Stimulated activated CD8-positive, alpha-beta memory T cell treated with anti-CD3 and anti-CD28 coated beads, Interleukin-15, amount 100 ng/mL, for 4 hours (primary cell): ENCODE data around the gene CREG2.
"Not testable (repeated sequence)": the region's sequence is repeated elsewhere in the genome, so short reads cannot be mapped to it uniquely, and the experiment has no call there.

Experiments
- DNase-seq, 2 donors: peaks; one replicate each; pipeline ENCODE4 v3.0.0-alpha.2; 2020; ENCODE audit warnings: low read depth in 2 of 2

The CREG2 gene

GRCh38 chr2:101374821-101375561, 12.3 kb downstream of the CREG2 start:
- no peak for DNase-seq

GRCh38 chr2:101372792-101373191, 14.5 kb downstream of the CREG2 start:
- DNase-seq, result no peak

GRCh38 chr2:101371636-101372035, 15.7 kb downstream of the CREG2 start:
- no peak for DNase-seq

- DNase-seq, result no peak
Observed at GRCh38 chr2:101369100-101369499, 18.2 kb downstream of the CREG2 start.

- no peak for DNase-seq
Observed at GRCh38 chr2:101368376-101368775, 18.9 kb downstream of the CREG2 start.

DNA sequence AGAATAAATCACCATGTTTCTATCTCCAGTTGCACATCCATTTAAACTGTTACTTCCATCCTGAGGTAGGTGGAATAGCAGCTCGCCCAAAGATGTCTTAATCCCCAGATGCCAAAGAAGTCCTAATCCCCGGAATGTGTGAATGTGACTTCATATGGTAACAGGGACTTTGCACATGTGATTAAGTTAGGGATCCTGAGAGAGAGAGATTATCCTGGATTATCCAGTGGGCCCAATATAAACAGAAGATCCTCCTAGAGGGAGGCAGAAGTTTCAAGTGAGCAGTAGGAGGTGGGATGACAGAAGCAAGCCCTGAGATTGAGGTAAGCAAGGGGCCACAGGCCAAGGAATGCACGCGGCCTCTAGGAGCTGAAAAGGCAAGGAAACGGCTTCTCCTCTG, 19.8 kb downstream of the CREG2 start:
- DNase-seq, result no peak

- no peak for DNase-seq
Observed at GRCh38 chr2:101364878-101365277, 22.4 kb downstream of the CREG2 start.

DNA sequence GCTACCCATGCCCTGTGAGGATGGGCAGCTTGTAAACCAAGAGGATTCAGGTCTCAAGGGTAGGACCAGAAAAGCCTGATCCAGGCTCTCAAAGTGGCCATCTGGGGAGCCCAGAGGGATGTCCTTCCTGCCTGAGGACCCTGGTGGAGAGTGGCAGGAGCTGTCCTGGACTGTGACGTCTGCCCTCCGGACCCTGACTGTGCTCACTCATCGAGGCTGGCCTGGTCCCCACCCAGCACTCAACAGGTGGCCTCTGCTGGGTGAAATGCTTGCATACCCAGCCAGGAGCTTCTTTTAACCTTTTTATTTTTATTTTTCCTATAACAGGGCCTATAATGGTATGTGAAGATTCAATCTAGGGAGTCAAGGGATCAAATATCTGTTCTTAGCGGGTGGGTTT, 24.5 kb downstream of the CREG2 start:
- DNase-seq, result no peak

DNA sequence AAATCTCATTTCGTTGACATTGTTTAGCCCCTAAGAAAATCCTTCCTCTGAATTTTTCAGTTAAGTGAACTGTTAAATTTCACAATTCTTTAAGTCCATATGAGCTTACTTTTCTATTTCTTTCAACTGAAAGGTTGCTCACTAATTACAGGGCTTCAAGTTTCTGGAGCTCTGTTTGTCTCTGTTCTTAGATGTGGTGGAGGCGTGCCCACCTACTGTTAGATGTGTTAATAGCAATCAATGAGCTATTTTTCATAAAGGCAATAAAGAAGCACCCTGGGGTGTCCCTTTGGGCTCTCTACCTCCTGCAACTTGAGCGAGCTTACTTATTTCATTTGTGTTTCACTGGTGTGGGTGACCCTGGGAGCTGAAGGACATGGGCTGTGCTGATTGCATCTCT, 25.0 kb downstream of the CREG2 start:
- no peak for DNase-seq

DNA sequence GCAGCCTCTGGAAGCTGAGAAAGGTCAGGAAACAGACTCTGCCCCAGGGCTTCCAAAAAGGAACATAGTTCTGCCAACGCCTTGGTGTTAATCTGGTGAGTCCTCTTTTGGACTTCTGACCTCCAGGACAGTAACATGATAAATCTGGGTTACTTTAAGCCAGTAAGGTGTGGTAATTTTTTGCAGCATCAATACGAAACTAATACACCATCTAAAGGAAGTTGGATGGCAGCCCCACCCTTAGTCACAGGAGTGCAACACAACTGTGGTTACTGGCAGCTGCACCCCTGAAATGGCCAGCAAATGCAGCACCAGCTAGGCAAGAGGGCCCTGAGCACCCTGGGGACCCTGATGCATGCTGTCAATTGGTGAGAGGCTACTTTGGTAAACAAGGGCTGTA, 25.8 kb downstream of the CREG2 start:
- DNase-seq, result no peak

DNA sequence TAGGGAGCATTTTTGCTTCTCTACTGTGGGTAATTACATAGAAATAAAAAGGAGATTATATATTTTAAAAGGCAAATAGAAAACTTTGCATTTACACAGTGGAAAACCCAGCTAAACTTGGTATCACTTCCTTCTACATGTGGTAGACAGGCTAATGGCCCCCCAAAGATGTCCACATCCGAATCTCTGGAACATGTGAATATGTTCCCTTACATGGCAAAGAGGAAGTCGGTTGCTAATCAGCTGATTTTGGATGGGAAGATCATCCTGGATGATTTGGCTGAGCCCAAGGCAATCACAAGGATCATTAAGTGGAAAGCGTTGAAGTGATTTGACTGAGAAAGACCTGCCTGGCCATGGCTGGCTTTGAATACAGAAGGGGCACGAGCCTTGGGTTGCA, 26.2 kb downstream of the CREG2 start:
- DNase-seq, result no peak

GRCh38 chr2:101360232-101360631, 27.1 kb downstream of the CREG2 start:
- no peak for DNase-seq

DNA sequence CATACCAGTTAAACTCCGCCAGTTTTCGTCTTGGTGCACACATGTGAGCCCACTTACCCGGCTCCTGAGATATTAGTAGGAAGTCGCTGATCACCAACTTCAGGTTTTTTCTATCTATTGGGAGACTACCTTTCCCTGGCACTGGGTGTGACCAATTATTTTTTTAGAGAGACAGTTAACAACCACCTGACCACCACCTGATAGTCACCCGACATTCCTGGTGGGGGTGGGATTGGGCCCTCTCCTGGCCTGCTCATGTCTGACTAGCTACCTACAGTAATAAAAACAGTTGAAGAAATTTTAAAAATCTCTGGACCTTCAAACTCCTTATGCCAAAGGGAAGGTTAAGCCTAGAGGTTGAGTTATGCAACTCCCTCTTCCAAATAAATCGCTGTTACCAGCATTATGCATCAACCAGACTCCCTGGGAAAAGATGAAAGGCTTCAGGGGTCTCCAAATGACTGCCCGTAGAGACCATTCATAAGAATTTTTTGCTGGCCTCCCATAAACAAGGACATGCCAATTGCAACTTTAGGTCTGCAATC, 27.8 kb downstream of the CREG2 start:
- no peak for DNase-seq

DNA sequence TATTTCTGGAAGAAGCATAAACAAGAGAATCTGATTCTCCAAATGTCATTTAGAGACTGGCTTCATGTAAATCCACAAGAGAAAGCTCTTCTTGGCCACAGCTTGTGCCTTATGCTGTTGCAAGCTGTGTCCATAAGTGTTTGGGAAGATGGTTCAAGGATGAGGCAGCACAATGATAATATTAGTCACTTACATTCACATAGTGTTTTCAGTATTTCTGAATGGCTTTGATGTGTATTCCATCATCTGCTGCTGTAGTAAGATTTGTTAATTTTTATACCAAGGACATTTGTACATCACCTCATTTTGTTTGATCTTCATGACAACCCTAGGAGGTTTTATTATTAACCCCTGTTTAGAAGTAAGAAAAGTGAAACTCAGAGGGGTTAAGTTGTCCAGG, 29.9 kb downstream of the CREG2 start:
- no peak for DNase-seq

GRCh38 chr2:101356521-101356920, 30.8 kb downstream of the CREG2 start:
- DNase-seq, result no peak

GRCh38 chr2:101356055-101356454, 31.2 kb downstream of the CREG2 start:
- no peak for DNase-seq

DNA sequence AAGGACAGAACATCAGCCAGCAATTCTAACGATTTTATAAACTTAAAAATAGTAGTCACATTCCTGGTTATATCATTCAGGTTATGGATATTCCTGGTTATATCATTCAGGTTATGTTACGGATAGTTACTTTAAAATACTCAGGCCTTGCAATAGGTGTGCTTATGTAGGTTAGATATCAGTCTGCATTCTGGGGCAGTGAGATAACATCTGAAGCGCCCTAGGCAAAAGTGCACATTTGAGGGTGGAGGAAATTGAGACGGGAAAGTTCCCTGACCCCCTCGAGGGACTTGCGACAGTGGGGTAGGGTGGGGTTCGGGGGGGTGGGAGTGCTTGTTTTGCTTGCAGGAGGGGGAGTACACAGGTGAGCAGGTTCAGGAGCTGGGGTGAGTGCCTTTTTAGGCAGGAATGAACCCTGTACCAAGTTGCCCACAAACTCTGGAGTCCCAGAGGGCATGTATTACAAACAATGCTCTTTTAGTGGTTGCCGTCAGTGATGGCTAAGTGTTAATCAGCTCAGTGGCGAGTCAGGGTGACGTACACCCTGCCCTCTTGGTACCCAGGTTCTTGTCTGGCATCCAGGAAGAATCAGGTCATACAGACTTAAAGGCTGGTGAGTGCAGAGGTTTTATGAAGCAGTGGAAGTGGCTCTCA, 31.8 kb downstream of the CREG2 start:
- DNase-seq, result no peak

GRCh38 chr2:101354420-101355311, 32.6 kb downstream of the CREG2 start:
- DNase-seq, result no peak

DNA sequence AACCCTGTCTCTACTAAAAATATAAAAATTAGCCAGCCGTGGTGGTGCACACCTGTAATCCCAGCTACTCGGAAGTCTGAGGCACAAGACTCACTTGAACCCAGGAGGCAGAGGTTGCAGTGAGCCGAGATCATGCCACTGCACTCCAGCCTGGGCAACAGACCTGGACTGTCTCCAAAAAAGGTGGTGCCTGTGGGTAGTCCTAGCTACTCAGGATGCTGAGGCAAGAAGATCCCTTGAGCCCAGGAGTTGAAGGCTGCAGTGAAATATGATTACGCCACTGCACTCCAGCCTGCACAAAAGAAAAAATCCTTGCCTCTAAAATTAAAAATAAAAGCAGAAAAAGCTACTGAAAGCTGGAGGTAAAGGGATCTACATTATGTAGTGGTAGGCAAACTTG, 34.7 kb downstream of the CREG2 start:
- not testable (repeated sequence) for DNase-seq

DNA sequence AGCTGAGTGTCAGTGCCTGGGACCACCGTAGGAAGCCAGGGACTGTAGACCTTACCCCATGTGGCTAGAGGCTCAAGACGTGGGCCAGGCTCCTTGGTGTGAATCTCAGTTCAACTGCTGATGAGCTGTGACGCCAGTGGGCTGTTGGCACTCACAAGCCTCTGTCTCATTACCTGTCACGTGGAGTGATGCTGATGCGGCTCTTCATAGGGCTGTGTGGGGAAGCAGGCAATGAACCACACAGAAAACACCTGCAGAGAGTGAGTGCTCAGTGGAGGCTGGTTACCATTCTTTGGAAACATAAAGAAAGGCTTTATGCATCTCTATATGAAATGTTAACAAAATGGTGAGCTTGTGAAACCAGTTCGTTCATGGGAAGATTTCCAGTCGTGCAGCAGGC, 36.1 kb downstream of the CREG2 start:
- DNase-seq, result no peak

DNA sequence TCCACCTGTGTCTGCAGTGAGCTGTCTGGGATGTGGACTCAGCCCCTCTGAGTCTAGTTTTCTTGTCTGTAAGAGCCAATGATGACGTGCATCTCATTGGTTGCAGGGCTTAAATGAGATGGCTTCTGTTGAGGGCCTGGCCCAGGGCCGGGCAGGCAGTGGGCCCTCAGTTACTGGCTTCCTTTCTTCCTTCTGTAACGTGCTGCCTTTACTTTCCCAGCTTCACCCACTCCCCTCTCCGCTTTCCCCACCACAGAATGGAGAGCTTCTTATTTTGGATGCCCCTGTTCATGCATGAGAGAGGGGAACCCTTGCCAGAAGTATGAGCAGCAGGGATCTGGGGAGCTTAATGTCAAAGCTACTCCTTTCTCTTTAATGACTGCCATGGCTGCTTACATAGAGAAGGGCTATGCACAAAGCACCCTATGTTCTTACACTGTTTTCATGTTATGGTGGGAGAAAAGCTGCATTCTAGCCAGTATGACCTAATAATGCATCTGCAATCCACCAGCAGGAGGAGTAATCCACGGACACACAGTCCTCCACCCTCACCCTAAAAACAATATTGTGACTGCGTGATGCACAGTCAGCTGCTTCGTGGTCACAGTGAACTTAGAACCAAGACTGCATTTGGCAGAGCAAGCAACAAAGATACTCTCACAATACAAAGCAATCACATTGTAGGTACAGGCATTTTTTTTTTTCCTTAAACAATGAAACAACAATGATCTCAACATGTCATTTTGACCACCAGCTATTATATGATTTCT, 37.2 kb downstream of the CREG2 start:
- DNase-seq, result no peak

DNA sequence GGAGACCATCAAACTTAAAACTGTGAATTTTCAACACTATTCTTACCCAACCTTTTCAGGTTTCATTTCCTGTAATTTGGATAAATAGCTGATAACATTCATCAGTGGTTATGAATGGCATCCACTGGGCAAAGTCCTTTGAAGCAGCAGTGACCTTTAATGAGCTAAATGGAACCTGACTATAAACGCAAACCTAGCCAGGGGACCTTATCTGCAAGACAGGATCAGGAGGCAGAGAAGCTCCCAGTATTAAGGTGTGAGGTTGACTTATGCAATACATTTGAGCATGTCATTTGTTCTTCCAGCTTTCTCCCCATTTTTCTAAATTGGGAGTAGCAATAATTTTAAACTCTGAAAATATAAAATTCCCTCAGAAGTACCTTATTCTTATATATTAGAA, 38.4 kb downstream of the CREG2 start:
- DNase-seq, result no peak
